ENCODE results near the gene MCTP2.

MCTP2 gene

GRCh38 chr15:94363382-94363781 is 132.0 kb downstream of the MCTP2 start:
- no peak for DNase-seq

- no peak for DNase-seq
Observed at GRCh38 chr15:94366781-94367180, 135.4 kb downstream of the MCTP2 start.

- no peak for DNase-seq
Observed at GRCh38 chr15:94367726-94368535, 136.6 kb downstream of the MCTP2 start.

GRCh38 chr15:94370206-94370935 is 139.0 kb downstream of the MCTP2 start:
- DNase-seq: no peak

- no peak for DNase-seq
Observed at GRCh38 chr15:94370936-94371285, 139.6 kb downstream of the MCTP2 start.

GRCh38 chr15:94372821-94373220 is 141.5 kb downstream of the MCTP2 start:
- DNase-seq: no peak

GRCh38 chr15:94375997-94376396 is 144.6 kb downstream of the MCTP2 start:
- no peak for DNase-seq

GRCh38 chr15:94379986-94380385 is 148.6 kb downstream of the MCTP2 start:
- no peak for DNase-seq

- no peak for DNase-seq
Observed at GRCh38 chr15:94380798-94381197, 149.4 kb downstream of the MCTP2 start.

- no peak for DNase-seq
Observed at GRCh38 chr15:94381384-94381783, 150.0 kb downstream of the MCTP2 start.

GRCh38 chr15:94383041-94383440 is 151.7 kb downstream of the MCTP2 start:
- DNase-seq: no peak

GRCh38 chr15:94383706-94384105 is 152.3 kb downstream of the MCTP2 start:
- no peak for DNase-seq

GRCh38 chr15:94385441-94385840 is 154.1 kb downstream of the MCTP2 start:
- no peak for DNase-seq

- DNase-seq: no peak
Observed at GRCh38 chr15:94386351-94386750, 155.0 kb downstream of the MCTP2 start.

GRCh38 chr15:94387442-94387841 is 156.1 kb downstream of the MCTP2 start:
- DNase-seq: no peak

- DNase-seq: no peak
Observed at GRCh38 chr15:94387849-94388441, 156.6 kb downstream of the MCTP2 start.

GRCh38 chr15:94395640-94396039 is 164.3 kb downstream of the MCTP2 start:
- no peak for DNase-seq

GRCh38 chr15:94397337-94397736 is 166.0 kb downstream of the MCTP2 start:
- DNase-seq: no peak

GRCh38 chr15:94398001-94398400 is 166.6 kb downstream of the MCTP2 start:
- no peak for DNase-seq

GRCh38 chr15:94400526-94401298 is 169.4 kb downstream of the MCTP2 start:
- no peak for DNase-seq

GRCh38 chr15:94403331-94403730 is 172.0 kb downstream of the MCTP2 start:
- no peak for DNase-seq

GRCh38 chr15:94404733-94405283 is 173.4 kb downstream of the MCTP2 start:
- DNase-seq: no peak

- no peak for DNase-seq
Observed at GRCh38 chr15:94411285-94411684, 179.9 kb downstream of the MCTP2 start.
